GM23338 (cell line): ENCODE results near the gene MACROD1. TPM values are rescaled to one million over a fixed set of nuclear protein-coding genes. Genes with fewer than 3 reads are reported as not detected.

Source experiments
- ATAC-seq: fragments of 200-7000 bp; cut with Tn5 transposase; 3 replicates; pipeline ENCODE4 v1.9.1; 2020
- DNase-seq: peaks from one replicate; pipeline ENCODE4 v3.0.0-alpha.2; 2015; ENCODE audit warnings: low spot score
- H2AFZ ChIP-seq: fragments of 200-600 bp; sonication (generic); 2 replicates; pipeline ENCODE4 v1.8.0; 2016; ENCODE audit warnings: antibody characterized with exemption, mild to moderate bottlenecking, moderate library complexity
- H3F3A ChIP-seq: fragments of 200-600 bp; sonication (generic); replicated peaks from 2 replicates; pipeline ENCODE4 v1.8.0; 2017; ENCODE audit warnings: antibody characterized with exemption, mixed run types, low read depth
- H3K27ac ChIP-seq: fragments of 200-600 bp; sonication (generic); 2 replicates; pipeline ENCODE4 v1.6.1; 2016; ENCODE audit warnings: low read depth
- H3K27me3 ChIP-seq: fragments of 200-600 bp; sonication (generic); 2 replicates; pipeline ENCODE4 v1.8.0; 2016; ENCODE audit warnings: mild to moderate bottlenecking, mixed run types, moderate library complexity; ENCODE audit not compliant: insufficient read depth
- H3K36me3 ChIP-seq: fragments of 200-600 bp; sonication (generic); 2 replicates; pipeline ENCODE4 v1.8.0; 2016; ENCODE audit warnings: mild to moderate bottlenecking; ENCODE audit not compliant: insufficient read depth
- H3K4me1 ChIP-seq: fragments of 200-600 bp; sonication (generic); 2 replicates; pipeline ENCODE4 v1.8.0; 2016; ENCODE audit warnings: mild to moderate bottlenecking, moderate library complexity; ENCODE audit not compliant: insufficient read depth
- H3K4me2 ChIP-seq: fragments of 200-600 bp; sonication (generic); 2 replicates; pipeline ENCODE4 v1.7.1; 2017; ENCODE audit warnings: mixed run types
- H3K4me3 ChIP-seq: fragments of 200-600 bp; sonication (generic); 2 replicates; pipeline ENCODE4 v1.6.1; 2016; ENCODE audit warnings: mixed run types
- H3K79me2 ChIP-seq: fragments of 200-600 bp; sonication (generic); replicated peaks from 2 replicates; pipeline ENCODE4 v1.8.0; 2017; ENCODE audit warnings: mild to moderate bottlenecking; ENCODE audit not compliant: insufficient read depth
- H3K9me2 ChIP-seq: fragments of 200-600 bp; sonication (generic); 2 replicates; pipeline ENCODE4 v1.8.0; 2017; ENCODE audit not compliant: insufficient read depth
- H4K20me1 ChIP-seq: fragments of 200-600 bp; sonication (generic); replicated peaks from 2 replicates; pipeline ENCODE4 v1.8.0; 2017; ENCODE audit warnings: mild to moderate bottlenecking; ENCODE audit not compliant: insufficient read depth
- H3K27ac Mint-ChIP-seq: 2 replicates; pipeline ENCODE4 v1.8.0; 2020; ENCODE audit warnings: inconsistent platforms, mild to moderate bottlenecking, moderate library complexity, mixed read lengths
- H3K27me3 Mint-ChIP-seq: 3 replicates; pipeline ENCODE4 v1.8.0; 2022; ENCODE audit warnings: low read depth, mild to moderate bottlenecking, moderate library complexity, mixed read lengths, inconsistent platforms; ENCODE audit not compliant: insufficient read depth, poor library complexity
- H3K36me3 Mint-ChIP-seq: 3 replicates; pipeline ENCODE4 v1.8.0; 2021; ENCODE audit warnings: low read depth, mild to moderate bottlenecking, inconsistent platforms, moderate library complexity, mixed read lengths
- H3K4me1 Mint-ChIP-seq: 3 replicates; pipeline ENCODE4 v1.8.0; 2020; ENCODE audit warnings: mild to moderate bottlenecking, inconsistent platforms, mixed read lengths
- H3K4me3 Mint-ChIP-seq: 3 replicates; pipeline ENCODE4 v1.8.0; 2021; ENCODE audit warnings: moderate library complexity, mild to moderate bottlenecking, inconsistent platforms, mixed read lengths
- H3K9me3 Mint-ChIP-seq: 3 replicates; pipeline ENCODE4 v1.8.0; 2020; ENCODE audit warnings: moderate library complexity, mild to moderate bottlenecking, inconsistent platforms, mixed read lengths
- CREB1 ChIP-seq: fragments of 250-450 bp; sonication (Bioruptor Pico); IDR thresholded peaks from 2 replicates; pipeline ENCODE4 v1.5.0; 2020; ENCODE audit warnings: low read depth, mild to moderate bottlenecking, moderate library complexity
- EZH2 ChIP-seq: fragments of 200-600 bp; sonication (generic); IDR thresholded peaks from one replicate; pipeline ENCODE4 v1.8.0; 2017; ENCODE audit warnings: antibody characterized with exemption, mild to moderate bottlenecking, low read depth; ENCODE audit not compliant: unreplicated experiment
- EZH2phosphoT487 ChIP-seq: fragments of 200-600 bp; sonication (generic); IDR thresholded peaks from one replicate; pipeline ENCODE4 v1.8.1; 2018; ENCODE audit warnings: antibody characterized with exemption; ENCODE audit not compliant: unreplicated experiment
- JUNB ChIP-seq: IDR thresholded peaks from one replicate; pipeline ENCODE4 v1.6.1; 2016; ENCODE audit warnings: antibody characterized with exemption; ENCODE audit not compliant: unreplicated experiment
- NANOG ChIP-seq: IDR thresholded peaks from 2 replicates; pipeline ENCODE4 v1.6.1; 2016; ENCODE audit warnings: antibody characterized with exemption, borderline replicate concordance
- POLR2AphosphoS5 ChIP-seq: IDR thresholded peaks from 2 replicates; pipeline ENCODE4 v1.6.1; 2016; ENCODE audit warnings: antibody characterized with exemption, low read depth
- STAT1 ChIP-seq: IDR thresholded peaks from one replicate; pipeline ENCODE4 v1.6.1; 2016; ENCODE audit warnings: antibody characterized with exemption; ENCODE audit not compliant: unreplicated experiment
- ZNF114 ChIP-seq: fragments of 250-450 bp; sonication (Bioruptor Pico); IDR thresholded peaks from 2 replicates; pipeline ENCODE4 v1.5.0; 2020; ENCODE audit warnings: mild to moderate bottlenecking, moderate library complexity
- ZNF331 ChIP-seq: fragments of 250-450 bp; sonication (Bioruptor Pico); IDR thresholded peaks from 2 replicates; pipeline ENCODE4 v1.5.0; 2020; ENCODE audit warnings: low read depth, mild to moderate bottlenecking, moderate library complexity
- polyA plus RNA-seq: library from polyadenylated mRNA; unstranded; fragments of >200 nt; fragmentation: Nextera tagmentation; extraction: Ambion mirVana; gene quantifications from 2 replicates; pipeline ENCODE4 v1.2.1, GENCODE V29; 2016
- total RNA-seq: library from RNA; depleted of rRNA; stranded (reverse); fragments of >200 nt; shearing (Covaris generic); gene quantifications from 2 replicates; pipeline ENCODE4 v1.2.3, GENCODE V29; 2014
- TF ChIP-seq, protein P1 (sequence below): IDR thresholded peaks from one replicate; pipeline ENCODE4 v1.6.1; 2018; ENCODE audit warnings: antibody characterized with exemption; ENCODE audit not compliant: unreplicated experiment
- TF ChIP-seq, protein P2 (sequence below): fragments of 250-450 bp; sonication (Bioruptor Pico); IDR thresholded peaks from 2 replicates; pipeline ENCODE4 v1.5.0; 2020; ENCODE audit warnings: mild to moderate bottlenecking, moderate library complexity
- TF ChIP-seq, protein P3 (sequence below), 2 experiments: fragments of 200-600 bp in 1 of 2; sonication (generic) in 1 of 2; conservative IDR thresholded peaks; 2 replicates each; pipeline versions ENCODE4 v1.5.1 to v1.6.1; 2016 to 2017; ENCODE audit warnings: antibody characterized with exemption in 2 of 2, low read depth in 2 of 2, mild to moderate bottlenecking in 2 of 2, moderate library complexity in 1 of 2
- TF ChIP-seq, protein P4 (sequence below): IDR thresholded peaks from 2 replicates; pipeline ENCODE4 v1.6.1; 2016; ENCODE audit warnings: antibody characterized with exemption

MACROD1 gene
- total and polyA plus RNA-seq, 2 experiments from 2014 or later = 33.0 to 51.6 TPM

DNA sequence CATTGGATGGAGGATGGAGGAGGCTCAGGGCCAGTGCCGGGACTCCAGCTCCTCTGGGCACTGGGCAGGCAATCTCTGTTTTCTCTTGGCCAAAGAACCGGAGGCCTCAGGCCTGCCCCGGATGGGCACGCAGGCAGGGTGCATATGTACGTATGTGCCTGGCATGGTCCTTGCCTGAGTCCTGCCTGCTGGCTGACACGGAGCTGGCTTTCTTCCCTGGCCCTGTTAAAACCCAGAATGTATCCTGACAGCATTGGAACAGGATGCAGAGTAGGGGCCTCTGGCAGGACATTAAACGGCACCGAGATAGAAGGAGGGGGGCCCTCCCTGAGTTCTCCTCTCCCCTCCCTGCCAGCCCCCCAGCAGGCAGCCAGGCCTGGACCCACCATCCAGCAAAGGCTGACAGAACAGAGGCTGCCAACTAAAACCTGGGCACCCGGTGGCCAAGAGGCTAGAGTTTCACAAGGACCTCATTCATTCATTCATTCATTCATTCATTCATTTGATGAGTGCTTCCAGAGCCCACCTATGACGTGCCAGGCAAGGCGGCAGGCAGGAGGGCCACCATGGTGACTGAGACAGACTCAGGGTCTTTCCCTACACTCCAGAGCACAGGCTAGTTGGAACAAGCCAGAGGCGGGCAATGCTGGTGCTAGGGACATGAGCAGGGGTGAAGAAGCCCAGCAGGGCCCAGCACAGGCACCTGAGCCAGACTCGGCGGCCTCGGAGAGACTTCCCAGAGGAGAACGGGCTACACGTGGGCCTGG, 101.4 kb downstream of the MACROD1 start:
- peaks cover 64% of the 10 kb centered on the region for H3K27me3 Mint-ChIP-seq
- H3K27ac Mint-ChIP-seq = no peak overlapping the region

More for the DNA sequence above, 101.4 kb downstream of the MACROD1 start:
- peaks cover 16% of the 10 kb centered on the region; the same call in 2 of the 3 replicates for H3K4me1 Mint-ChIP-seq
- ATAC-seq = no peak
- no peak overlapping the region for H3K27ac ChIP-seq
- no peak overlapping the region for H3K4me2 ChIP-seq
- H3K4me1 ChIP-seq = peaks cover 9% of the 10 kb centered on the region; the same call in 1 of the 2 replicates
- H3K9me2 ChIP-seq = no peaks in the 10 kb centered on the region
- no peak for DNase-seq
- H3K27me3 ChIP-seq = peaks cover 83% of the 10 kb centered on the region
- peaks cover 9% of the 10 kb centered on the region; the same call in 1 of the 2 replicates for H4K20me1 ChIP-seq
- H3K9me3 Mint-ChIP-seq = no peaks in the 10 kb centered on the region
- H3F3A ChIP-seq = peaks cover 3% of the 10 kb centered on the region; the same call in 1 of the 2 replicates
- H3K79me2 ChIP-seq = no peaks in the 10 kb centered on the region
- H3K4me3 ChIP-seq = no peak overlapping the region
- H3K36me3 Mint-ChIP-seq = no peaks in the 10 kb centered on the region; the same call in 2 of the 3 replicates
- no peak overlapping the region for H2AFZ ChIP-seq
- no peaks in the 10 kb centered on the region for H3K36me3 ChIP-seq
- TF ChIP-seq STAT1 = no peak
- TF ChIP-seq ZNF331 (CRISPR knock-in tag) = no peak
- no peak for TF ChIP-seq EZH2phosphoT487
- no peak for TF ChIP-seq EZH2
- TF ChIP-seq, protein P1, sequence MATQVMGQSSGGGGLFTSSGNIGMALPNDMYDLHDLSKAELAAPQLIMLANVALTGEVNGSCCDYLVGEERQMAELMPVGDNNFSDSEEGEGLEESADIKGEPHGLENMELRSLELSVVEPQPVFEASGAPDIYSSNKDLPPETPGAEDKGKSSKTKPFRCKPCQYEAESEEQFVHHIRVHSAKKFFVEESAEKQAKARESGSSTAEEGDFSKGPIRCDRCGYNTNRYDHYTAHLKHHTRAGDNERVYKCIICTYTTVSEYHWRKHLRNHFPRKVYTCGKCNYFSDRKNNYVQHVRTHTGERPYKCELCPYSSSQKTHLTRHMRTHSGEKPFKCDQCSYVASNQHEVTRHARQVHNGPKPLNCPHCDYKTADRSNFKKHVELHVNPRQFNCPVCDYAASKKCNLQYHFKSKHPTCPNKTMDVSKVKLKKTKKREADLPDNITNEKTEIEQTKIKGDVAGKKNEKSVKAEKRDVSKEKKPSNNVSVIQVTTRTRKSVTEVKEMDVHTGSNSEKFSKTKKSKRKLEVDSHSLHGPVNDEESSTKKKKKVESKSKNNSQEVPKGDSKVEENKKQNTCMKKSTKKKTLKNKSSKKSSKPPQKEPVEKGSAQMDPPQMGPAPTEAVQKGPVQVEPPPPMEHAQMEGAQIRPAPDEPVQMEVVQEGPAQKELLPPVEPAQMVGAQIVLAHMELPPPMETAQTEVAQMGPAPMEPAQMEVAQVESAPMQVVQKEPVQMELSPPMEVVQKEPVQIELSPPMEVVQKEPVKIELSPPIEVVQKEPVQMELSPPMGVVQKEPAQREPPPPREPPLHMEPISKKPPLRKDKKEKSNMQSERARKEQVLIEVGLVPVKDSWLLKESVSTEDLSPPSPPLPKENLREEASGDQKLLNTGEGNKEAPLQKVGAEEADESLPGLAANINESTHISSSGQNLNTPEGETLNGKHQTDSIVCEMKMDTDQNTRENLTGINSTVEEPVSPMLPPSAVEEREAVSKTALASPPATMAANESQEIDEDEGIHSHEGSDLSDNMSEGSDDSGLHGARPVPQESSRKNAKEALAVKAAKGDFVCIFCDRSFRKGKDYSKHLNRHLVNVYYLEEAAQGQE = no peak
- TF ChIP-seq, protein P2, sequence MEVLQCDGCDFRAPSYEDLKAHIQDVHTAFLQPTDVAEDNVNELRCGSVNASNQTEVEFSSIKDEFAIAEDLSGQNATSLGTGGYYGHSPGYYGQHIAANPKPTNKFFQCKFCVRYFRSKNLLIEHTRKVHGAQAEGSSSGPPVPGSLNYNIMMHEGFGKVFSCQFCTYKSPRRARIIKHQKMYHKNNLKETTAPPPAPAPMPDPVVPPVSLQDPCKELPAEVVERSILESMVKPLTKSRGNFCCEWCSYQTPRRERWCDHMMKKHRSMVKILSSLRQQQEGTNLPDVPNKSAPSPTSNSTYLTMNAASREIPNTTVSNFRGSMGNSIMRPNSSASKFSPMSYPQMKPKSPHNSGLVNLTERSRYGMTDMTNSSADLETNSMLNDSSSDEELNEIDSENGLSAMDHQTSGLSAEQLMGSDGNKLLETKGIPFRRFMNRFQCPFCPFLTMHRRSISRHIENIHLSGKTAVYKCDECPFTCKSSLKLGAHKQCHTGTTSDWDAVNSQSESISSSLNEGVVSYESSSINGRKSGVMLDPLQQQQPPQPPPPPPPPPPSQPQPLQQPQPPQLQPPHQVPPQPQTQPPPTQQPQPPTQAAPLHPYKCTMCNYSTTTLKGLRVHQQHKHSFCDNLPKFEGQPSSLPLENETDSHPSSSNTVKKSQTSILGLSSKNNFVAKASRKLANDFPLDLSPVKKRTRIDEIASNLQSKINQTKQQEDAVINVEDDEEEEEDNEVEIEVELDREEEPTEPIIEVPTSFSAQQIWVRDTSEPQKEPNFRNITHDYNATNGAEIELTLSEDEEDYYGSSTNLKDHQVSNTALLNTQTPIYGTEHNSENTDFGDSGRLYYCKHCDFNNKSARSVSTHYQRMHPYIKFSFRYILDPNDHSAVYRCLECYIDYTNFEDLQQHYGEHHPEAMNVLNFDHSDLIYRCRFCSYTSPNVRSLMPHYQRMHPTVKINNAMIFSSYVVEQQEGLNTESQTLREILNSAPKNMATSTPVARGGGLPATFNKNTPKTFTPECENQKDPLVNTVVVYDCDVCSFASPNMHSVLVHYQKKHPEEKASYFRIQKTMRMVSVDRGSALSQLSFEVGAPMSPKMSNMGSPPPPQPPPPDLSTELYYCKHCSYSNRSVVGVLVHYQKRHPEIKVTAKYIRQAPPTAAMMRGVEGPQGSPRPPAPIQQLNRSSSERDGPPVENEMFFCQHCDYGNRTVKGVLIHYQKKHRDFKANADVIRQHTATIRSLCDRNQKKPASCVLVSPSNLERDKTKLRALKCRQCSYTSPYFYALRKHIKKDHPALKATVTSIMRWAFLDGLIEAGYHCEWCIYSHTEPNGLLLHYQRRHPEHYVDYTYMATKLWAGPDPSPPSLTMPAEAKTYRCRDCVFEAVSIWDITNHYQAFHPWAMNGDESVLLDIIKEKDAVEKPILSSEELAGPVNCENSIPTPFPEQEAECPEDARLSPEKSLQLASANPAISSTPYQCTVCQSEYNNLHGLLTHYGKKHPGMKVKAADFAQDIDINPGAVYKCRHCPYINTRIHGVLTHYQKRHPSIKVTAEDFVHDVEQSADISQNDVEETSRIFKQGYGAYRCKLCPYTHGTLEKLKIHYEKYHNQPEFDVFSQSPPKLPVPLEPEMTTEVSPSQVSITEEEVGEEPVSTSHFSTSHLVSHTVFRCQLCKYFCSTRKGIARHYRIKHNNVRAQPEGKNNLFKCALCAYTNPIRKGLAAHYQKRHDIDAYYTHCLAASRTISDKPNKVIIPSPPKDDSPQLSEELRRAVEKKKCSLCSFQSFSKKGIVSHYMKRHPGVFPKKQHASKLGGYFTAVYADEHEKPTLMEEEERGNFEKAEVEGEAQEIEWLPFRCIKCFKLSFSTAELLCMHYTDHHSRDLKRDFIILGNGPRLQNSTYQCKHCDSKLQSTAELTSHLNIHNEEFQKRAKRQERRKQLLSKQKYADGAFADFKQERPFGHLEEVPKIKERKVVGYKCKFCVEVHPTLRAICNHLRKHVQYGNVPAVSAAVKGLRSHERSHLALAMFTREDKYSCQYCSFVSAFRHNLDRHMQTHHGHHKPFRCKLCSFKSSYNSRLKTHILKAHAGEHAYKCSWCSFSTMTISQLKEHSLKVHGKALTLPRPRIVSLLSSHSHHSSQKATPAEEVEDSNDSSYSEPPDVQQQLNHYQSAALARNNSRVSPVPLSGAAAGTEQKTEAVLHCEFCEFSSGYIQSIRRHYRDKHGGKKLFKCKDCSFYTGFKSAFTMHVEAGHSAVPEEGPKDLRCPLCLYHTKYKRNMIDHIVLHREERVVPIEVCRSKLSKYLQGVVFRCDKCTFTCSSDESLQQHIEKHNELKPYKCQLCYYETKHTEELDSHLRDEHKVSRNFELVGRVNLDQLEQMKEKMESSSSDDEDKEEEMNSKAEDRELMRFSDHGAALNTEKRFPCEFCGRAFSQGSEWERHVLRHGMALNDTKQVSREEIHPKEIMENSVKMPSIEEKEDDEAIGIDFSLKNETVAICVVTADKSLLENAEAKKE = no peak
- TF ChIP-seq NANOG = no peak
- TF ChIP-seq, protein P3, sequence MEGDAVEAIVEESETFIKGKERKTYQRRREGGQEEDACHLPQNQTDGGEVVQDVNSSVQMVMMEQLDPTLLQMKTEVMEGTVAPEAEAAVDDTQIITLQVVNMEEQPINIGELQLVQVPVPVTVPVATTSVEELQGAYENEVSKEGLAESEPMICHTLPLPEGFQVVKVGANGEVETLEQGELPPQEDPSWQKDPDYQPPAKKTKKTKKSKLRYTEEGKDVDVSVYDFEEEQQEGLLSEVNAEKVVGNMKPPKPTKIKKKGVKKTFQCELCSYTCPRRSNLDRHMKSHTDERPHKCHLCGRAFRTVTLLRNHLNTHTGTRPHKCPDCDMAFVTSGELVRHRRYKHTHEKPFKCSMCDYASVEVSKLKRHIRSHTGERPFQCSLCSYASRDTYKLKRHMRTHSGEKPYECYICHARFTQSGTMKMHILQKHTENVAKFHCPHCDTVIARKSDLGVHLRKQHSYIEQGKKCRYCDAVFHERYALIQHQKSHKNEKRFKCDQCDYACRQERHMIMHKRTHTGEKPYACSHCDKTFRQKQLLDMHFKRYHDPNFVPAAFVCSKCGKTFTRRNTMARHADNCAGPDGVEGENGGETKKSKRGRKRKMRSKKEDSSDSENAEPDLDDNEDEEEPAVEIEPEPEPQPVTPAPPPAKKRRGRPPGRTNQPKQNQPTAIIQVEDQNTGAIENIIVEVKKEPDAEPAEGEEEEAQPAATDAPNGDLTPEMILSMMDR (conservative IDR thresholded peaks at IDR 0.05; ENCODE audit: low read depth in 2 of 2) = no peak
- no peak for TF ChIP-seq JUNB
- no peak for TF ChIP-seq POLR2AphosphoS5
- no peak for TF ChIP-seq ZNF114 (CRISPR knock-in tag)
- TF ChIP-seq, protein P4, sequence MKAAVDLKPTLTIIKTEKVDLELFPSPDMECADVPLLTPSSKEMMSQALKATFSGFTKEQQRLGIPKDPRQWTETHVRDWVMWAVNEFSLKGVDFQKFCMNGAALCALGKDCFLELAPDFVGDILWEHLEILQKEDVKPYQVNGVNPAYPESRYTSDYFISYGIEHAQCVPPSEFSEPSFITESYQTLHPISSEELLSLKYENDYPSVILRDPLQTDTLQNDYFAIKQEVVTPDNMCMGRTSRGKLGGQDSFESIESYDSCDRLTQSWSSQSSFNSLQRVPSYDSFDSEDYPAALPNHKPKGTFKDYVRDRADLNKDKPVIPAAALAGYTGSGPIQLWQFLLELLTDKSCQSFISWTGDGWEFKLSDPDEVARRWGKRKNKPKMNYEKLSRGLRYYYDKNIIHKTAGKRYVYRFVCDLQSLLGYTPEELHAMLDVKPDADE = no peak
- no peak for TF ChIP-seq CREB1
- H3K4me3 Mint-ChIP-seq = no peak overlapping the region
